Thoracic aorta (tissue), 2 donors: Measurements from ENCODE around the gene SHISAL1. TPM values are rescaled to one million over a fixed set of nuclear protein-coding genes. Genes with fewer than 3 reads are reported as not detected.

ENCODE experiments used
- ATAC-seq: fragments of 150-250 bp; one replicate; pipeline ENCODE4 v1.8.0; 2017; ENCODE audit warnings: low read depth; ENCODE audit not compliant: insufficient number of reproducible peaks, low FRiP score
- DNase-seq: peaks from one replicate; pipeline ENCODE4 v3.0.0-alpha.2; 2020; ENCODE audit warnings: low spot score
- H3K27ac ChIP-seq, 2 donors: fragments of 200-600 bp; sonication (generic); 1 replicate in 1 of 2; 2 replicates in 1 of 2; pipeline ENCODE4 v1.5.1; 2016; ENCODE audit warnings: mild to moderate bottlenecking in 2 of 2, moderate library complexity in 2 of 2
- H3K27me3 ChIP-seq: fragments of 200-600 bp; sonication (generic); replicated peaks from 2 replicates; pipeline ENCODE4 v1.6.0; 2016; ENCODE audit warnings: mild to moderate bottlenecking; ENCODE audit not compliant: insufficient read depth
- H3K36me3 ChIP-seq: fragments of 200-600 bp; sonication (generic); one replicate; pipeline ENCODE4 v1.5.1; 2016
- H3K4me1 ChIP-seq, 2 donors: fragments of 200-600 bp; sonication (generic); 1 replicate in 1 of 2; 2 replicates in 1 of 2; pipeline versions ENCODE4 v1.5.1 to v1.6.0; 2016; ENCODE audit warnings: low read depth in 2 of 2, mild to moderate bottlenecking in 1 of 2; ENCODE audit not compliant: control insufficient read depth in 1 of 2
- H3K4me3 ChIP-seq: fragments of 200-600 bp; sonication (generic); 2 replicates; pipeline ENCODE4 v1.5.1; 2016; ENCODE audit warnings: mild to moderate bottlenecking
- H3K9me3 ChIP-seq: fragments of 200-600 bp; sonication (generic); 2 replicates; pipeline ENCODE4 v1.5.1; 2016
- CTCF ChIP-seq: fragments of 200-600 bp; sonication (generic); IDR thresholded peaks from one replicate; pipeline ENCODE4 v1.5.1; 2019; ENCODE audit warnings: antibody characterized with exemption
- total RNA-seq, 2 donors: library from RNA; depleted of rRNA; stranded (reverse); fragments of >200 nt; gene quantifications; one replicate each; pipeline versions ENCODE4 v1.1.0 to v1.2.3, GENCODE V29; 2016

SHISAL1 gene
- total RNA-seq, 2 donors from 2014 or later = 0.81 to 3.4 TPM

- peaks cover 0 to 10% of the 10 kb centered on the region in 2 donors for H3K4me1 ChIP-seq
- no peaks in the 10 kb centered on the region for H3K27me3 ChIP-seq
- no peak overlapping the region for H3K4me3 ChIP-seq
- no peaks in the 10 kb centered on the region for H3K36me3 ChIP-seq
- no peak for TF ChIP-seq CTCF
- ATAC-seq (no peak), DNase-seq (no peak)
- no peak overlapping the region for H3K27ac ChIP-seq
- H3K9me3 ChIP-seq = no peaks in the 10 kb centered on the region
Observed at GRCh38 chr22:44348971-44349560, 36.3 kb upstream of the SHISAL1 start.

- no peak for TF ChIP-seq CTCF
- H3K4me3 ChIP-seq = no peak overlapping the region
- ATAC-seq (no peak), DNase-seq (no peak)
- no peaks in the 10 kb centered on the region for H3K9me3 ChIP-seq
- H3K27ac ChIP-seq = no peak overlapping the region
- H3K27me3 ChIP-seq = no peaks in the 10 kb centered on the region
- no peaks in the 10 kb centered on the region for H3K36me3 ChIP-seq
- H3K4me1 ChIP-seq = peaks cover 0 to 14% of the 10 kb centered on the region in 2 donors
Observed at GRCh38 chr22:44347549-44347948, 34.8 kb upstream of the SHISAL1 start.

GRCh38 chr22:44347080-44347479 lies 34.3 kb upstream of the SHISAL1 start:
- Histone ChIP-seq H3K9me3 (no peaks in the 10 kb centered on the region), H3K4me1 (peaks cover 0 to 15% of the 10 kb centered on the region in 2 donors), H3K36me3 (no peaks in the 10 kb centered on the region), H3K4me3 (no peak overlapping the region), H3K27me3 (no peaks in the 10 kb centered on the region), H3K27ac (no peak overlapping the region)
- DNase-seq = no peak
- ATAC-seq = no peak
- no peak for TF ChIP-seq CTCF

GRCh38 chr22:44345872-44346271 lies 33.1 kb upstream of the SHISAL1 start:
- no peak for DNase-seq
- Histone ChIP-seq H3K36me3 (no peaks in the 10 kb centered on the region), H3K27me3 (no peaks in the 10 kb centered on the region), H3K27ac (no peak overlapping the region), H3K4me3 (no peak overlapping the region), H3K9me3 (no peaks in the 10 kb centered on the region), H3K4me1 (peaks cover 6 to 21% of the 10 kb centered on the region in 2 donors)
- ATAC-seq = no peak
- TF ChIP-seq CTCF = no peak

- ATAC-seq (no peak), DNase-seq (no peak)
- peaks cover 6 to 29% of the 10 kb centered on the region in 2 donors for H3K4me1 ChIP-seq
- no peaks in the 10 kb centered on the region for H3K27me3 ChIP-seq
- H3K27ac ChIP-seq = no peak overlapping the region
- no peak for TF ChIP-seq CTCF
- H3K9me3 ChIP-seq = no peaks in the 10 kb centered on the region
- no peaks in the 10 kb centered on the region for H3K36me3 ChIP-seq
- H3K4me3 ChIP-seq = no peak overlapping the region
Observed at GRCh38 chr22:44344407-44344806, 31.7 kb upstream of the SHISAL1 start.
